ENCODE measurements around the gene STK32B.

- TF ChIP-seq POLR2A (IDR thresholded peaks at IDR 0.05; ENCODE audit: low read depth, low read length) (no peak), EZH2 (IDR thresholded peaks at IDR 0.05; ENCODE audit: borderline replicate concordance, low read depth, low read length, severe bottlenecking) (no peak), POLR2AphosphoS5 (IDR thresholded peaks at IDR 0.05; ENCODE audit: insufficient read depth, low read depth, low read length) (no peak), FOS (IDR thresholded peaks at IDR 0.05; ENCODE audit: borderline replicate concordance, insufficient read depth, low read length) (no peak), GATA2 (IDR thresholded peaks at IDR 0.05; ENCODE audit: insufficient read depth, insufficient read length, low read depth, low read length) (no peak), MYC (IDR thresholded peaks at IDR 0.05; ENCODE audit: low read depth, low read length) (no peak), JUN (IDR thresholded peaks at IDR 0.05; ENCODE audit: borderline replicate concordance, insufficient read depth, insufficient read length, low read depth) (no peak)
- TF ChIP-seq, protein P1, sequence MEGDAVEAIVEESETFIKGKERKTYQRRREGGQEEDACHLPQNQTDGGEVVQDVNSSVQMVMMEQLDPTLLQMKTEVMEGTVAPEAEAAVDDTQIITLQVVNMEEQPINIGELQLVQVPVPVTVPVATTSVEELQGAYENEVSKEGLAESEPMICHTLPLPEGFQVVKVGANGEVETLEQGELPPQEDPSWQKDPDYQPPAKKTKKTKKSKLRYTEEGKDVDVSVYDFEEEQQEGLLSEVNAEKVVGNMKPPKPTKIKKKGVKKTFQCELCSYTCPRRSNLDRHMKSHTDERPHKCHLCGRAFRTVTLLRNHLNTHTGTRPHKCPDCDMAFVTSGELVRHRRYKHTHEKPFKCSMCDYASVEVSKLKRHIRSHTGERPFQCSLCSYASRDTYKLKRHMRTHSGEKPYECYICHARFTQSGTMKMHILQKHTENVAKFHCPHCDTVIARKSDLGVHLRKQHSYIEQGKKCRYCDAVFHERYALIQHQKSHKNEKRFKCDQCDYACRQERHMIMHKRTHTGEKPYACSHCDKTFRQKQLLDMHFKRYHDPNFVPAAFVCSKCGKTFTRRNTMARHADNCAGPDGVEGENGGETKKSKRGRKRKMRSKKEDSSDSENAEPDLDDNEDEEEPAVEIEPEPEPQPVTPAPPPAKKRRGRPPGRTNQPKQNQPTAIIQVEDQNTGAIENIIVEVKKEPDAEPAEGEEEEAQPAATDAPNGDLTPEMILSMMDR (IDR thresholded peaks at IDR 0.05; ENCODE audit: extremely low read depth in 1 of 2, insufficient read depth in 1 of 2, low read depth in 1 of 2, low read length in 2 of 2) = no peak
- TF ChIP-seq, protein P2, sequence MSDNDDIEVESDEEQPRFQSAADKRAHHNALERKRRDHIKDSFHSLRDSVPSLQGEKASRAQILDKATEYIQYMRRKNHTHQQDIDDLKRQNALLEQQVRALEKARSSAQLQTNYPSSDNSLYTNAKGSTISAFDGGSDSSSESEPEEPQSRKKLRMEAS (IDR thresholded peaks at IDR 0.05; ENCODE audit: insufficient read depth, insufficient read length) = no peak
Observed at GRCh38 chr4:5435823-5436222, 384.5 kb downstream of the STK32B start.

Data from endothelial cell of umbilical vein (primary cell).